HCT116 (cell line): Measurements from ENCODE around the gene SMIM21. TPM values are rescaled to one million over a fixed set of nuclear protein-coding genes. Genes with fewer than 3 reads are reported as not detected.

ENCODE experiments used
- ATAC-seq: fragments of 200-7000 bp; cut with Tn5 transposase; 2 replicates; pipeline ENCODE4 v1.9.1; 2020; ENCODE audit warnings: mild to moderate bottlenecking, moderate library complexity
- BruUV-seq: library from RNA; stranded (reverse); fragments of 400-500 nt; replicated peaks from 2 replicates; lab custom pipeline; 2021; lab: Mats Ljungman, UMichigan
- CTCF ChIA-PET: fragments of 300-600 bp; sonication (Branson Sonifier 250); formaldehyde crosslinking; loops from one replicate; lab custom pipeline; 2021; ENCODE audit warnings: antibody characterized with exemption; lab: Charles Lee
- POLR2A ChIA-PET: fragments of 300-600, 350-600 bp; sonication (Branson Sonifier 250); formaldehyde crosslinking; loops from one replicate; lab custom pipeline; 2021; ENCODE audit warnings: antibody characterized with exemption; lab: Charles Lee
- RAD21 ChIA-PET, 2 experiments: fragments of 300-600 bp; sonication (Branson Sonifier 250); formaldehyde crosslinking; loops; one replicate each; lab custom pipeline; 2023; ENCODE audit warnings: low total read pairs in 2 of 2; ENCODE audit not compliant: uncharacterized antibody in 2 of 2, unreplicated experiment in 2 of 2, low non-redundant PET in 1 of 2; lab: Charles Lee
- DNase-seq: peaks from one replicate; pipeline ENCODE4 v3.0.0-alpha.2; 2010; ENCODE audit warnings: low read depth, low spot score
- H2AFZ ChIP-seq: fragments of 200-600 bp; shearing (Covaris generic), sonication (generic); 2 replicates; pipeline ENCODE4 v1.6.1; 2017; ENCODE audit warnings: low read depth, mixed run types, mixed read lengths, antibody characterized with exemption, low read length; ENCODE audit not compliant: poor library complexity, severe bottlenecking
- H3K27ac ChIP-seq: 2 replicates; pipeline ENCODE4 v1.5.1; 2012; ENCODE audit warnings: low read depth, low read length
- H3K27me3 ChIP-seq: fragments of 200-600 bp; sonication (generic); 2 replicates; pipeline ENCODE4 v1.6.1; 2016; ENCODE audit warnings: mixed run types, low read length, mixed read lengths; ENCODE audit not compliant: insufficient read depth
- H3K36me3 ChIP-seq, 2 experiments: fragments of 200-500 bp in 1 of 2; fragments of 200-600 bp in 1 of 2; sonication (Bioruptor generic) in 1 of 2; sonication (generic) in 1 of 2; 2 replicates each; pipeline versions ENCODE4 v1.5.1 to v1.6.1; 2014 to 2016; ENCODE audit warnings: low read length in 2 of 2, inconsistent platforms in 1 of 2, mixed read lengths in 1 of 2, mixed run types in 1 of 2; ENCODE audit not compliant: insufficient read depth in 2 of 2, control insufficient read depth in 1 of 2
- H3K4me1 ChIP-seq, 2 experiments: fragments of 200-600 bp in 1 of 2; sonication (generic) in 1 of 2; 2 replicates each; pipeline versions ENCODE4 v1.5.1 to v1.6.1; 2012 to 2017; ENCODE audit warnings: low read length in 2 of 2, inconsistent platforms in 1 of 2, mild to moderate bottlenecking in 1 of 2, mixed read lengths in 1 of 2, mixed run types in 1 of 2, moderate library complexity in 1 of 2; ENCODE audit not compliant: insufficient read depth in 2 of 2, control insufficient read depth in 1 of 2
- H3K4me2 ChIP-seq: fragments of 200-600 bp; sonication (generic); 2 replicates; pipeline ENCODE4 v1.6.1; 2017; ENCODE audit warnings: mixed run types, low read length, mixed read lengths
- H3K4me3 ChIP-seq, 2 experiments: fragments of 200-600 bp in 1 of 2; sonication (generic) in 1 of 2; replicated peaks in 1 of 2; 2 replicates each; pipeline ENCODE4 v1.5.1; 2011 to 2016; ENCODE audit warnings: low read length in 2 of 2, control low read depth in 1 of 2, low read depth in 1 of 2, mild to moderate bottlenecking in 1 of 2, mixed read lengths in 1 of 2, mixed run types in 1 of 2
- H3K79me2 ChIP-seq: fragments of 200-600 bp; sonication (generic); 2 replicates; pipeline ENCODE4 v1.6.1; 2017; ENCODE audit warnings: mild to moderate bottlenecking, mixed run types, low read length, moderate library complexity, mixed read lengths; ENCODE audit not compliant: insufficient read depth
- H3K9ac ChIP-seq: fragments of 200-600 bp; sonication (generic); 2 replicates; pipeline ENCODE4 v1.6.1; 2016; ENCODE audit warnings: low read length, mixed read lengths
- H3K9me2 ChIP-seq: fragments of 200-600 bp; sonication (generic), shearing (Covaris generic); 2 replicates; pipeline ENCODE4 v1.6.1; 2017; ENCODE audit warnings: mixed run types, mild to moderate bottlenecking, moderate library complexity; ENCODE audit not compliant: insufficient read depth
- H3K9me3 ChIP-seq, 2 experiments: fragments of 200-500 bp in 1 of 2; fragments of 200-600 bp in 1 of 2; sonication (Bioruptor generic) in 1 of 2; sonication (generic) in 1 of 2; 2 replicates each; pipeline ENCODE4 v1.6.1; 2014 to 2017; ENCODE audit warnings: low read length in 2 of 2, mixed read lengths in 2 of 2, inconsistent platforms in 1 of 2, low read depth in 1 of 2, mild to moderate bottlenecking in 1 of 2, mixed run types in 1 of 2, moderate library complexity in 1 of 2; ENCODE audit not compliant: control insufficient read depth in 1 of 2, insufficient read depth in 1 of 2
- H4K20me1 ChIP-seq: fragments of 200-600 bp; sonication (generic), shearing (Covaris generic); 2 replicates; pipeline ENCODE4 v1.6.1; 2017; ENCODE audit warnings: mixed run types, mild to moderate bottlenecking, moderate library complexity; ENCODE audit not compliant: insufficient read depth
- CBX3 ChIP-seq: IDR thresholded peaks from 2 replicates; pipeline ENCODE4 v1.6.1; 2012; ENCODE audit warnings: low read depth
- CEBPB ChIP-seq: IDR thresholded peaks from 2 replicates; pipeline ENCODE4 v1.6.1; 2012; ENCODE audit warnings: low read depth
- EZH2 ChIP-seq: fragments of 200-600 bp; sonication (generic); IDR thresholded peaks from 2 replicates; pipeline ENCODE4 v1.6.1; 2017; ENCODE audit warnings: antibody characterized with exemption, mixed run types
- JUND ChIP-seq: IDR thresholded peaks from 2 replicates; pipeline ENCODE4 v1.6.1; 2012
- POLR2AphosphoS5 ChIP-seq: IDR thresholded peaks from 2 replicates; pipeline ENCODE4 v1.6.1; 2011; ENCODE audit warnings: mild to moderate bottlenecking, low read depth, low read length, moderate library complexity
- RAD21 ChIP-seq: IDR thresholded peaks from 2 replicates; pipeline ENCODE4 v1.6.1; 2012; ENCODE audit warnings: low read depth, mild to moderate bottlenecking
- SIN3A ChIP-seq: IDR thresholded peaks from 2 replicates; pipeline ENCODE4 v1.6.1; 2012; ENCODE audit warnings: low read depth
- SP1 ChIP-seq: IDR thresholded peaks from 2 replicates; pipeline ENCODE4 v1.6.1; 2012; ENCODE audit warnings: low read depth
- ZFX ChIP-seq: fragments of 450-650 bp; IDR thresholded peaks from 2 replicates; pipeline ENCODE4 v1.6.1; 2017
- ZNF274 ChIP-seq: fragments of 200-500 bp; sonication (Bioruptor generic); IDR thresholded peaks from 2 replicates; pipeline ENCODE4 v1.6.1; 2014; ENCODE audit warnings: mild to moderate bottlenecking, low read depth, low read length, inconsistent platforms
- intact Hi-C: fragments of 100-400 bp; cut with micrococcal nuclease; formaldehyde crosslinking; loops from 2 replicates; pipeline ENCODE4 v1.10.0; 2022
- total RNA-seq: library from RNA; stranded (reverse); gene quantifications from one replicate; pipeline ENCODE4 v1.2.1, GENCODE V29; 2021; ENCODE audit not compliant: unreplicated experiment
- TF ChIP-seq, protein P1 (sequence below): IDR thresholded peaks from 2 replicates; pipeline ENCODE4 v1.6.1; 2011; ENCODE audit warnings: mild to moderate bottlenecking, low read length, moderate library complexity; ENCODE audit not compliant: insufficient replicate concordance; ENCODE audit errors: extremely low read depth
- TF ChIP-seq, protein P2 (sequence below), 3 experiments: fragments of 200-600 bp in 1 of 3; sonication (generic) in 1 of 3; IDR thresholded peaks in 2 of 3; conservative IDR thresholded peaks in 1 of 3; 2 replicates each; pipeline ENCODE4 v1.5.1; 2012 to 2017; ENCODE audit warnings: low read depth in 2 of 3, low read length in 2 of 3, antibody characterized with exemption in 1 of 3, borderline replicate concordance in 1 of 3, control low read depth in 1 of 3, mild to moderate bottlenecking in 1 of 3, mixed read lengths in 1 of 3, mixed run types in 1 of 3, moderate library complexity in 1 of 3; ENCODE audit not compliant: insufficient read depth in 1 of 3
- TF ChIP-seq, protein P3 (sequence below): IDR thresholded peaks from 2 replicates; pipeline ENCODE4 v1.6.1; 2012
- TF ChIP-seq, protein P4 (sequence below): IDR thresholded peaks from 2 replicates; pipeline ENCODE4 v1.6.1; 2012; ENCODE audit warnings: low read depth
- TF ChIP-seq, protein P5 (sequence below): IDR thresholded peaks from 2 replicates; pipeline ENCODE4 v1.6.1; 2012

SMIM21 gene
- total RNA-seq, 1 experiment from 2014 or later, result not detected

DNA sequence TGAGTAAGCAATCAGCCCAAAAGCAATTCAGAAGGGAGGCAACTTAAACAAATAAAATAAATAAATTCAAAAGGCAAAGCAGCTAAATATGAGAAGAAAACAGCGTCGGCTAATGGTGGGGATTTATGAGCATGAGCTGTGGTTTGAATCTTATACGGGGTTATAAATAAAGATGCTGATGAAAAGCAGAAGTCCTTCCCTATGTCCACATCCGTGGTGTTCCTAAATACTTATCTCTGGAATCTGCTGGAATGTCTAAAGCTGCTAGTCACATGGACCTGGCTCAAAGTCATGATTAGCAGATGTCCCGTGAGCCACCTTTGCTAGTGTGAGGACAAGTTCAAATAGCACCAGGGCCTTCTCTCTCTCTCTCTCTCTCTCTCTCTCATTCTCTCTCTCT, 33.8 kb downstream of the SMIM21 start (continued):
- TF ChIP-seq, protein P1, sequence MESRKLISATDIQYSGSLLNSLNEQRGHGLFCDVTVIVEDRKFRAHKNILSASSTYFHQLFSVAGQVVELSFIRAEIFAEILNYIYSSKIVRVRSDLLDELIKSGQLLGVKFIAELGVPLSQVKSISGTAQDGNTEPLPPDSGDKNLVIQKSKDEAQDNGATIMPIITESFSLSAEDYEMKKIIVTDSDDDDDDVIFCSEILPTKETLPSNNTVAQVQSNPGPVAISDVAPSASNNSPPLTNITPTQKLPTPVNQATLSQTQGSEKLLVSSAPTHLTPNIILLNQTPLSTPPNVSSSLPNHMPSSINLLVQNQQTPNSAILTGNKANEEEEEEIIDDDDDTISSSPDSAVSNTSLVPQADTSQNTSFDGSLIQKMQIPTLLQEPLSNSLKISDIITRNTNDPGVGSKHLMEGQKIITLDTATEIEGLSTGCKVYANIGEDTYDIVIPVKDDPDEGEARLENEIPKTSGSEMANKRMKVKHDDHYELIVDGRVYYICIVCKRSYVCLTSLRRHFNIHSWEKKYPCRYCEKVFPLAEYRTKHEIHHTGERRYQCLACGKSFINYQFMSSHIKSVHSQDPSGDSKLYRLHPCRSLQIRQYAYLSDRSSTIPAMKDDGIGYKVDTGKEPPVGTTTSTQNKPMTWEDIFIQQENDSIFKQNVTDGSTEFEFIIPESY, result no peak
- TF ChIP-seq, protein P2, sequence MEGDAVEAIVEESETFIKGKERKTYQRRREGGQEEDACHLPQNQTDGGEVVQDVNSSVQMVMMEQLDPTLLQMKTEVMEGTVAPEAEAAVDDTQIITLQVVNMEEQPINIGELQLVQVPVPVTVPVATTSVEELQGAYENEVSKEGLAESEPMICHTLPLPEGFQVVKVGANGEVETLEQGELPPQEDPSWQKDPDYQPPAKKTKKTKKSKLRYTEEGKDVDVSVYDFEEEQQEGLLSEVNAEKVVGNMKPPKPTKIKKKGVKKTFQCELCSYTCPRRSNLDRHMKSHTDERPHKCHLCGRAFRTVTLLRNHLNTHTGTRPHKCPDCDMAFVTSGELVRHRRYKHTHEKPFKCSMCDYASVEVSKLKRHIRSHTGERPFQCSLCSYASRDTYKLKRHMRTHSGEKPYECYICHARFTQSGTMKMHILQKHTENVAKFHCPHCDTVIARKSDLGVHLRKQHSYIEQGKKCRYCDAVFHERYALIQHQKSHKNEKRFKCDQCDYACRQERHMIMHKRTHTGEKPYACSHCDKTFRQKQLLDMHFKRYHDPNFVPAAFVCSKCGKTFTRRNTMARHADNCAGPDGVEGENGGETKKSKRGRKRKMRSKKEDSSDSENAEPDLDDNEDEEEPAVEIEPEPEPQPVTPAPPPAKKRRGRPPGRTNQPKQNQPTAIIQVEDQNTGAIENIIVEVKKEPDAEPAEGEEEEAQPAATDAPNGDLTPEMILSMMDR (IDR thresholded peaks at IDR 0.05 in 2 of 3, conservative IDR thresholded peaks at IDR 0.05 in 1 of 3; ENCODE audit: borderline replicate concordance in 1 of 3, insufficient read depth in 1 of 3, low read depth in 2 of 3, low read length in 2 of 3), result no peak
- no peak for TF ChIP-seq SIN3A
- TF ChIP-seq POLR2AphosphoS5, result no peak
- no peak for TF ChIP-seq EZH2
- TF ChIP-seq JUND, result no peak
- TF ChIP-seq CBX3, result no peak
- TF ChIP-seq ZNF274, result no peak
- TF ChIP-seq, all 23 proteins: peak for 0

DNA sequence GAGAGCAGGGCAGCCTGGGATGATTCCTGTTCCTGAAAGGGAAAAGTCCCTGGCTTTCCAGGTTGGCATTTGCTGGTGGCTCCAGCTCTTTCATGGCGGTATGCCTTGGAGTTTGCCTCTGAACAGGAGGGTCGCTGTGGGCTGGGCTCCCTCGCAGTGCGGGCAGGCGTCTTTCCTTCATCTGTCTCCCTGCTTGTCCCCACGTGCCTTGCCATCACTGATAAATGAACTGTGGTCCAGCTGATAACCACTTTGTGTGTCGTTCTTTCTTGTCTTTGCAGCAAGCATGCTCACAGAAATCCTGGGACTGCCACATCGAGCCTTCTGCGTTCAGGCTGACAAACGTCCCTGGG, 35.3 kb downstream of the SMIM21 start:
- no peaks in the 10 kb centered on the region for H3K9me2 ChIP-seq
- H2AFZ ChIP-seq, result no peak overlapping the region
- H3K4me3 ChIP-seq, result no peak overlapping the region
- POLR2A ChIA-PET, result no interaction called here
- BruUV-seq, result no TSS peak
- H4K20me1 ChIP-seq, result no peaks in the 10 kb centered on the region
- no peak overlapping the region for H3K27ac ChIP-seq
- H3K36me3 ChIP-seq, result no peaks in the 10 kb centered on the region
- H3K9ac ChIP-seq, result no peak overlapping the region
- H3K9me3 ChIP-seq, result no peaks in the 10 kb centered on the region
- no peaks in the 10 kb centered on the region; the same call in 1 of the 2 replicates for H3K27me3 ChIP-seq
- no peaks in the 10 kb centered on the region for H3K4me1 ChIP-seq
- RAD21 ChIA-PET, result no interaction called here
- intact Hi-C loops, result no loop called here
- ATAC-seq, result no peak
- no peak for DNase-seq
- no peaks in the 10 kb centered on the region for H3K79me2 ChIP-seq
- CTCF ChIA-PET, result no interaction called here
- no peak overlapping the region for H3K4me2 ChIP-seq
- TF ChIP-seq CBX3 (no peak), RAD21 (no peak), SP1 (no peak), ZFX (no peak), ZNF274 (no peak), SIN3A (no peak), CEBPB (no peak)
- TF ChIP-seq, protein P3, sequence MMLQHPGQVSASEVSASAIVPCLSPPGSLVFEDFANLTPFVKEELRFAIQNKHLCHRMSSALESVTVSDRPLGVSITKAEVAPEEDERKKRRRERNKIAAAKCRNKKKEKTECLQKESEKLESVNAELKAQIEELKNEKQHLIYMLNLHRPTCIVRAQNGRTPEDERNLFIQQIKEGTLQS, result no peak
- TF ChIP-seq, protein P2 (IDR thresholded peaks at IDR 0.05 in 2 of 3, conservative IDR thresholded peaks at IDR 0.05 in 1 of 3; ENCODE audit: borderline replicate concordance in 1 of 3, insufficient read depth in 1 of 3, low read depth in 2 of 3, low read length in 2 of 3), result no peak
- TF ChIP-seq, protein P4, sequence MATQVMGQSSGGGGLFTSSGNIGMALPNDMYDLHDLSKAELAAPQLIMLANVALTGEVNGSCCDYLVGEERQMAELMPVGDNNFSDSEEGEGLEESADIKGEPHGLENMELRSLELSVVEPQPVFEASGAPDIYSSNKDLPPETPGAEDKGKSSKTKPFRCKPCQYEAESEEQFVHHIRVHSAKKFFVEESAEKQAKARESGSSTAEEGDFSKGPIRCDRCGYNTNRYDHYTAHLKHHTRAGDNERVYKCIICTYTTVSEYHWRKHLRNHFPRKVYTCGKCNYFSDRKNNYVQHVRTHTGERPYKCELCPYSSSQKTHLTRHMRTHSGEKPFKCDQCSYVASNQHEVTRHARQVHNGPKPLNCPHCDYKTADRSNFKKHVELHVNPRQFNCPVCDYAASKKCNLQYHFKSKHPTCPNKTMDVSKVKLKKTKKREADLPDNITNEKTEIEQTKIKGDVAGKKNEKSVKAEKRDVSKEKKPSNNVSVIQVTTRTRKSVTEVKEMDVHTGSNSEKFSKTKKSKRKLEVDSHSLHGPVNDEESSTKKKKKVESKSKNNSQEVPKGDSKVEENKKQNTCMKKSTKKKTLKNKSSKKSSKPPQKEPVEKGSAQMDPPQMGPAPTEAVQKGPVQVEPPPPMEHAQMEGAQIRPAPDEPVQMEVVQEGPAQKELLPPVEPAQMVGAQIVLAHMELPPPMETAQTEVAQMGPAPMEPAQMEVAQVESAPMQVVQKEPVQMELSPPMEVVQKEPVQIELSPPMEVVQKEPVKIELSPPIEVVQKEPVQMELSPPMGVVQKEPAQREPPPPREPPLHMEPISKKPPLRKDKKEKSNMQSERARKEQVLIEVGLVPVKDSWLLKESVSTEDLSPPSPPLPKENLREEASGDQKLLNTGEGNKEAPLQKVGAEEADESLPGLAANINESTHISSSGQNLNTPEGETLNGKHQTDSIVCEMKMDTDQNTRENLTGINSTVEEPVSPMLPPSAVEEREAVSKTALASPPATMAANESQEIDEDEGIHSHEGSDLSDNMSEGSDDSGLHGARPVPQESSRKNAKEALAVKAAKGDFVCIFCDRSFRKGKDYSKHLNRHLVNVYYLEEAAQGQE, result no peak
- TF ChIP-seq, protein P5, sequence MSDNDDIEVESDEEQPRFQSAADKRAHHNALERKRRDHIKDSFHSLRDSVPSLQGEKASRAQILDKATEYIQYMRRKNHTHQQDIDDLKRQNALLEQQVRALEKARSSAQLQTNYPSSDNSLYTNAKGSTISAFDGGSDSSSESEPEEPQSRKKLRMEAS, result no peak
